ENCODE results near the gene CXXC5. TPM values are rescaled to one million over a fixed set of nuclear protein-coding genes. Genes with fewer than 3 reads are reported as not detected.
A peak's percentile ranks its signal among the peaks of the same experiment; 100 is the strongest.

Gene CXXC5
- polyA plus RNA-seq, 3 donors from 2014 or later = 339 to 410 (median 385) TPM

GRCh38 chr5:139634028-139634325, 14.2 kb upstream of the CXXC5 start:
- H3K4me1 Mint-ChIP-seq = peaks cover 45 to 52% of the 10 kb centered on the region in 2 donors
- H3K27me3 Mint-ChIP-seq (ENCODE audit: low read depth in 3 of 3) = peaks cover 3 to 17% (median 7%) of the 10 kb centered on the region in 3 donors
- H3K9me3 Mint-ChIP-seq = no peaks in the 10 kb centered on the region
- H3K27ac Mint-ChIP-seq = peak overlapping the region in 3 of 6 donors; percentile 36 to 78 (median 43)
- H3K36me3 Mint-ChIP-seq = peaks cover 0 to 3% (median 3%) of the 10 kb centered on the region in 3 donors
- DNase-seq = no peak
- no peak overlapping the region for H3K4me3 Mint-ChIP-seq

- H3K4me3 Mint-ChIP-seq = peak overlapping the region in 2 of 5 donors; percentile 14 to 17
These were observed 13.6 kb upstream of the CXXC5 start for GRCh38 chr5:139634541-139634940.

DNA sequence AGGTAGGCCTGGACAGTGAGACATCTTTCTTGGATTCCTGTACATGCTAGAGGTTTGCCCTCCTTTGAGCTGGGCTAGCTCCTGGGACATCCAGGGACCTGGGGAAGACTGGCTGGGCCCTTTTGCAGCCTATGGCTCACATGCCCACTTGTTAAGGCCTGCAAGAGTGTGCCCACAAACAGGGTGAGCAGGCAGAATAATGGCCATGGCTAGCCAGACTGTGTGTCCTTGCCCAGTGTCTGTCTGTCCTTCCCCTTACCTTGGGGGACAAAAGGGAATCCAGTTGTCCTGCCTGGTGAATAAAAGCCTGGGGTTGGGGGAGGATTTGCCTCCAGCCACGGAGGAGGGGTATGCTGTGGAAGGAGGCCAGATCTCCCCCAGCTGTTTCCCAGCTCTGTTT, 13.0 kb upstream of the CXXC5 start:
- DNase-seq = no peak
- H3K27me3 Mint-ChIP-seq (ENCODE audit: low read depth in 3 of 3) = peaks cover 3 to 17% (median 7%) of the 10 kb centered on the region in 3 donors
- H3K27ac Mint-ChIP-seq = peak overlapping the region; percentile 91 to 99 (median 96)
- H3K36me3 Mint-ChIP-seq = peaks cover 0 to 2% (median 0%) of the 10 kb centered on the region in 3 donors
- no peaks in the 10 kb centered on the region for H3K9me3 Mint-ChIP-seq
- H3K4me3 Mint-ChIP-seq = peak overlapping the region in 3 of 5 donors; percentile 7 to 80 (median 21)
- peaks cover 52 to 58% of the 10 kb centered on the region in 2 donors for H3K4me1 Mint-ChIP-seq

More at GRCh38 chr5:139634541-139634940, 13.6 kb upstream of the CXXC5 start:
- Mint-ChIP-seq H3K27ac (peak overlapping the region; percentile 67 to 99 (median 96)), H3K9me3 (no peaks in the 10 kb centered on the region), H3K4me1 (peaks cover 49 to 55% of the 10 kb centered on the region in 2 donors), H3K36me3 (peaks cover 0 to 3% (median 0%) of the 10 kb centered on the region in 3 donors), H3K27me3 (ENCODE audit: low read depth in 3 of 3) (peaks cover 3 to 17% (median 7%) of the 10 kb centered on the region in 3 donors)
- no peak for DNase-seq

DNA sequence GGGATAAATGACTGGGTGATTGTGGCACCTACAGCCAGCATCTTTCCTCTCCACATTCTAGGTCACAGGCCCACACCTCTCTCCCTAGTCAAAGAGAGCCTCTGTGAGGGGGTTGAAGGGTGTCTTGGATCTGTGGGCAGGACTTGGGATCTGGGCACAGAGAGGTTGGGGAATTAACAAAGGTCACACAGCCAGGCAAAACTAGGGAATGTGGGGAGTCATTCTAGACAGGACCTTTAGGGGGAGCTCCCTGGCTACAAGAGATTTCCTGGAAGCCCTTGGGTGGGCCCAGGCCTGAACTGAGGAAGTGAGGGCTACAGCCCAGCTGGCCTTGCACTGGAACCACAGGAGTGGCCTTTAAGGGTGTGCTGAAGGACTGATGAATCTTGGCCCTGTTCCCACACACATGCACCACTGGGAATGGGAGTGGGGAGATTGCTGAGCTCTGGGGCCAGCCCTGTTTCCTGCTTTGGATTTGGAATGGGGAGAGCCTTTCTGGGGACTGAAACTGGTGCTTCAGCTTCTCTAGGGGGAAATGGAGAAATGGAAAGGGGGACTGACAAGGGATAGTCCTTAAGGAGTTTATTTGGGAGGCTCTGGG, 12.4 kb upstream of the CXXC5 start:
- H3K9me3 Mint-ChIP-seq = no peaks in the 10 kb centered on the region
- peaks cover 52 to 58% of the 10 kb centered on the region in 2 donors for H3K4me1 Mint-ChIP-seq
- no peaks in the 10 kb centered on the region for H3K36me3 Mint-ChIP-seq
- peak overlapping the region; percentile 91 to 99 (median 96) for H3K27ac Mint-ChIP-seq
- peak overlapping the region; percentile 80 to 90 (median 87) for H3K4me3 Mint-ChIP-seq
- DNase-seq = peak; percentile 48 to 54 (median 50)
- H3K27me3 Mint-ChIP-seq (ENCODE audit: low read depth in 3 of 3) = peaks cover 3 to 17% (median 7%) of the 10 kb centered on the region in 3 donors

GRCh38 chr5:139636207-139636792, 11.8 kb upstream of the CXXC5 start:
- peaks cover 52 to 58% of the 10 kb centered on the region in 2 donors for H3K4me1 Mint-ChIP-seq
- H3K27ac Mint-ChIP-seq = peak overlapping the region; percentile 91 to 99 (median 96)
- H3K27me3 Mint-ChIP-seq (ENCODE audit: low read depth in 3 of 3) = peaks cover 3 to 15% (median 7%) of the 10 kb centered on the region in 3 donors
- H3K36me3 Mint-ChIP-seq = no peaks in the 10 kb centered on the region
- peak; percentile 81 to 84 (median 83) for DNase-seq
- no peaks in the 10 kb centered on the region for H3K9me3 Mint-ChIP-seq
- H3K4me3 Mint-ChIP-seq = peak overlapping the region; percentile 80 to 90 (median 87)

DNA sequence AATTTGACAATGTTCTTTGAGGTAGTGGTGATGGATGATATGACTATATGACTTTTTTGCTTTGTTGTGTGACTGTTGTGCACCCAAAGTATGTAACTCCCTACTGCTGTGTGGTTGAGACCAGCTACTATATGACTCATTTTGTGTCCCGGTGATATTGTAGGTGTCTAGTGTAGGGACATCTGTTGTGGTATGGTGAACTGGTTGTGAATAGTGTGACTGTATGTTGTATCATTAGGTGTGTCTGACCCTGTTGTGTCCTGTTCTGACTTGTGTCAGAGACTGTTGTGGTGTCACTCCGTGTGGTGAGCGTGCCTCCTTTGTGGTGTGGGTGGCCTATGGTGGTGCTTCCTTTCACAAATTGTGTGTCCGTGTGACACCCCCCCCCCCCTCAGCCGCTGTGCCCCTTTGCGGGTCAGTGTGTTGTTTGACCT, 11.2 kb upstream of the CXXC5 start:
- peaks cover 52 to 63% of the 10 kb centered on the region in 2 donors for H3K4me1 Mint-ChIP-seq
- H3K27ac Mint-ChIP-seq = peak overlapping the region; percentile 91 to 99 (median 96)
- H3K27me3 Mint-ChIP-seq (ENCODE audit: low read depth in 3 of 3) = peaks cover 3 to 15% (median 7%) of the 10 kb centered on the region in 3 donors
- peak overlapping the region; percentile 80 to 90 (median 87) for H3K4me3 Mint-ChIP-seq
- no peaks in the 10 kb centered on the region for H3K9me3 Mint-ChIP-seq
- peak; percentile 69 to 73 (median 72) for DNase-seq
- no peaks in the 10 kb centered on the region for H3K36me3 Mint-ChIP-seq

- Mint-ChIP-seq H3K27ac (peak overlapping the region; percentile 91 to 99 (median 96)), H3K4me1 (peaks cover 52 to 63% of the 10 kb centered on the region in 2 donors)
These were observed 10.6 kb upstream of the CXXC5 start for GRCh38 chr5:139637438-139638089.

GRCh38 chr5:139638090-139638735, 9.9 kb upstream of the CXXC5 start:
- DNase-seq = peak; percentile 38 to 54 (median 47)
- Mint-ChIP-seq H3K27ac (peak overlapping the region; percentile 88 to 99 (median 91)), H3K4me3 (peak overlapping the region; percentile 80 to 90 (median 87)), H3K36me3 (no peaks in the 10 kb centered on the region), H3K27me3 (ENCODE audit: low read depth in 3 of 3) (peaks cover 3 to 15% (median 7%) of the 10 kb centered on the region in 3 donors), H3K9me3 (no peaks in the 10 kb centered on the region), H3K4me1 (peaks cover 50 to 59% of the 10 kb centered on the region in 2 donors)

More at GRCh38 chr5:139637438-139638089, 10.6 kb upstream of the CXXC5 start:
- peak; percentile 85 to 87 (median 86) for DNase-seq
- Mint-ChIP-seq H3K9me3 (no peaks in the 10 kb centered on the region), H3K36me3 (no peaks in the 10 kb centered on the region), H3K4me3 (peak overlapping the region; percentile 80 to 90 (median 87)), H3K27me3 (ENCODE audit: low read depth in 3 of 3) (peaks cover 3 to 15% (median 7%) of the 10 kb centered on the region in 3 donors)

DNA sequence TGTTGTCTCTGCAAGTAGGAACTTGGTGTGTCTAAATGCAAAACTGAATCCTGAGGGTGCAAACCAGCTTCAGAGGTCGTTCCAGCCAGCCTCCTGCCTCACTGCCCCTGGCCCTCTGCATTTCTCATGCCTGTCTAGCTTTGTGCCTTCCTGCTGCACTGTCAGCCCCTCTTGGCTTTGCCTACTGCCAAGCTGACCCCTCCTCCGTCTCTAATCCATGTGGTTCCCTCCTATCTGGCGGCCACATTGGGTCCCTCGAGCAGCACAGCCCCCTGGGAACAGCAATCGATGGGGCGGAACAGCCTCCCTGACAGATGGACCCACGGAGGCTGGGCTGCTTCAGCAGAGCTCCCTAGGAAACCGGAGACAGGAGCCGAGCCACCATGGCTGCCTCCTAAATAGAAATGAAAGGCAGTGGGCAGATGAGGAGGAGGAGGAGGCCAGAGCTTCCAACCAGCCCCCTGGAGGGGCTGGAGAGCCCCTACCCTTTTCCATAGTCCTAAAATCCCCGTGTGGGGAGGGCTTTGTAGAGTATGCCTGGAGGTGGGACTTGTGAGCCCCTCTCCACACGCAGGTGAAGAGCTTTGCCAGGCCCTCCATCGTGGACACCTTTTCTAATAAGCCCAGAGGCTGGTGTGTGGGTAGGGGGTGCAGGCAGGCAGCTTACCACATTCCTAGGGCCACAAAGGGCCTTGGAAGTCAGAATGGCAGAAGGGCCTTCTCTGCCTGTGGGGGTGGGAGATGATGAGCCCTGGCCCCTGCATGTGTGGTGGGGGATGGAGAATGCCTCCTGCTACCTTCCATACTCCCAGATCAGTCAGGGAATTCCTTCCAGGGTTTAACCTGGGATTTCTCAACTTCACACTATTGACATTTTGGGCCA, 9.2 kb upstream of the CXXC5 start:
- H3K4me1 Mint-ChIP-seq = peaks cover 44 to 53% of the 10 kb centered on the region in 2 donors
- no peaks in the 10 kb centered on the region for H3K36me3 Mint-ChIP-seq
- DNase-seq = no peak
- H3K27me3 Mint-ChIP-seq (ENCODE audit: low read depth in 3 of 3) = peaks cover 3 to 15% (median 5%) of the 10 kb centered on the region in 3 donors
- peak overlapping the region; percentile 88 to 99 (median 91) for H3K27ac Mint-ChIP-seq
- H3K4me3 Mint-ChIP-seq = peak overlapping the region; percentile 80 to 90 (median 87)
- no peaks in the 10 kb centered on the region for H3K9me3 Mint-ChIP-seq

DNA sequence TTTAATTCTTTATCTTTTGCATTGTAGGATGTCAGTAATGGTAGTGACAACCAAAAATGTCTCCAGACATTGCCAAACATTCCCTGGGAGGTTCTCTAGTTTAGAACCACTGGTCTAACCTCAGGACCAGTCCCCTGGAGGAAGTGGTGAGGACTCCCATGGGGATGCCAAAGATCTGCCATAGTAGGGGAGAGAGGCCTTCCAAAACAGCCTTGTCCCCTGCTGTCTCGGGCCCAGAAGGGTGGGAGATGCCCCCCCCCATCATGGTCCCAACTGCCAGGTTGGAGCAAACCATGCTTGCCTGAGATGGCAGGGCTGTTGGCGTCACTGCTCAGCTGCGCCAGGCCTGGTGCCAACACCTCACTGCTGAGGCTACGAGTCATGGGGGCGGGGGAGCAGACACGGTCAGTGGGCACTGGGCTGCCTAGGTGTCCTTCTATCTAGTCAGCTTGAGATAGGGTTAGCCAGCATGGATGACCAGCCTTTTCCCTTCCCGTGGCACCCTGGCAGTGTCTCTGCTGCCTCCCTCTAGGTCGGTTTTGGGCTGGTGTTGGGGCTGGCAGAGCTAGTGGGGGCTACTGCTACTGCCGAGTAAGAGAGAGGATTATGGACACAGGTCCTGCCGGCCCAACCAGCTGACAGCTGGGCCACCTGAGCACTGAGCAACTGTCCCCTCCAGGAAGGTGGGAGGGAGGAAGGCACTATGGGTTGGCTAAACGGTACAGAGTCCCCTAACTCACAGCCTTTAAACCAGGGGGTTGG, 8.3 kb upstream of the CXXC5 start:
- no peak for DNase-seq
- peaks cover 42 to 56% of the 10 kb centered on the region in 2 donors for H3K4me1 Mint-ChIP-seq
- H3K9me3 Mint-ChIP-seq = no peaks in the 10 kb centered on the region
- peak overlapping the region in 2 of 5 donors; percentile 29 to 38 for H3K4me3 Mint-ChIP-seq
- H3K36me3 Mint-ChIP-seq = no peaks in the 10 kb centered on the region
- H3K27me3 Mint-ChIP-seq (ENCODE audit: low read depth in 3 of 3) = peaks cover 3 to 15% (median 5%) of the 10 kb centered on the region in 3 donors
- H3K27ac Mint-ChIP-seq = peak overlapping the region; percentile 2 to 91 (median 30)

DNA sequence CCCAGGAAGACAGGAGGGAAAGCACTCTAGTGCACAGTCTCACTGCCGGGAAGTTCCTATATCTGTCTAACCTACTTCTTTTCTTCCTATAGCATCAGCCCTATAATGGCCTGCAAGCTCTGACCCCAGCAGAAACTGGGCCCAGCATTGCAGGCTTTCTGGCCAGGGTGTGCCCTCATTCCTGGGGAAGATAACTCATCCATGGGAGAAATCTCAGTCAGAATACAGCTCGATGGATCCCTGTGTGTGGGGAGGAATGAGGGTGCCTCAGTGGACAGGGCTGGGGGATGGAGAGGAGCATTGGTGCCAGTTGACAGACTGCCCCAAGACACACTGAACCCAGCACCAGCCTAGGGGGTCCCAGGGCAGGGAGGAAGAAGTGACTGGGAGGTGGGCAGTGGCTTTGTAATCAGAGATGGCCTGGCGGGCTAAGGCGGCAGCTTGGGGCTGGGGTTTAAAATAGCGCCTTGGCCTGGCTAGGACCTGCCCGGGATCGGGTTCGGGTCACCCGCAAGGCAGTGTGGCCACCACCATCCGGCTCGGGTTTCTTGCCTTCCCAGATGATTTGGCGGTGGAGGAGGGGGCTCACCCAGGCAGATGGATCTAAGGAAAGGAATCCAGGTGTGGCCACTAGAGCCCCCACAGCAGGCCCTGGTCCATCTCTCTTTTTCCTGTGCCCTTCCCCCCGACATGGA, 7.6 kb upstream of the CXXC5 start:
- Mint-ChIP-seq H3K36me3 (no peaks in the 10 kb centered on the region), H3K4me1 (peaks cover 40 to 54% of the 10 kb centered on the region in 2 donors), H3K27me3 (ENCODE audit: low read depth in 3 of 3) (peaks cover 3 to 15% (median 7%) of the 10 kb centered on the region in 3 donors), H3K9me3 (no peaks in the 10 kb centered on the region), H3K27ac (peak overlapping the region in 2 of 6 donors; percentile 26 to 36), H3K4me3 (no peak overlapping the region)
- DNase-seq = no peak

Measured in immature natural killer cell (primary cell).